GM23248 (cell line): ENCODE measurements around the gene TEAD3. TPM values are rescaled to one million over a fixed set of nuclear protein-coding genes. Genes with fewer than 3 reads are reported as not detected.

Experiments used
- DNase-seq: peaks from one replicate; pipeline ENCODE4 v3.0.0-alpha.2; 2015
- H2AFZ ChIP-seq: fragments of 200-600 bp; sonication (generic); 2 replicates; pipeline ENCODE4 v1.6.1; 2016; ENCODE audit warnings: antibody characterized with exemption
- H3F3A ChIP-seq: fragments of 200-600 bp; sonication (generic); 2 replicates; pipeline ENCODE4 v1.6.1; 2016; ENCODE audit warnings: mild to moderate bottlenecking, antibody characterized with exemption, mixed run types; ENCODE audit not compliant: insufficient read depth
- H3K27ac ChIP-seq: fragments of 200-600 bp; sonication (generic); 2 replicates; pipeline ENCODE4 v1.5.1; 2016; ENCODE audit warnings: mild to moderate bottlenecking
- H3K27me3 ChIP-seq: fragments of 200-600 bp; sonication (generic); replicated peaks from 2 replicates; pipeline ENCODE4 v1.6.1; 2016; ENCODE audit warnings: mild to moderate bottlenecking; ENCODE audit not compliant: insufficient read depth
- H3K36me3 ChIP-seq: fragments of 200-600 bp; sonication (generic); 2 replicates; pipeline ENCODE4 v1.6.1; 2016; ENCODE audit warnings: low read depth, mild to moderate bottlenecking
- H3K4me1 ChIP-seq: fragments of 200-600 bp; sonication (generic); 2 replicates; pipeline ENCODE4 v1.6.1; 2016; ENCODE audit warnings: mild to moderate bottlenecking; ENCODE audit not compliant: insufficient read depth
- H3K4me2 ChIP-seq: fragments of 200-600 bp; sonication (generic); one replicate; pipeline ENCODE4 v1.6.1; 2016; ENCODE audit warnings: mild to moderate bottlenecking; ENCODE audit not compliant: unreplicated experiment
- H3K4me3 ChIP-seq: fragments of 200-600 bp; sonication (generic); 2 replicates; pipeline ENCODE4 v1.5.1; 2016; ENCODE audit warnings: mild to moderate bottlenecking
- H3K79me2 ChIP-seq: fragments of 200-600 bp; sonication (generic); 2 replicates; pipeline ENCODE4 v1.6.1; 2016; ENCODE audit warnings: mild to moderate bottlenecking; ENCODE audit not compliant: insufficient read depth
- H3K9ac ChIP-seq: fragments of 200-600 bp; sonication (generic); 2 replicates; pipeline ENCODE4 v1.6.1; 2016; ENCODE audit warnings: mild to moderate bottlenecking
- H3K9me2 ChIP-seq: fragments of 200-600 bp; sonication (generic); 2 replicates; pipeline ENCODE4 v1.6.1; 2016; ENCODE audit warnings: mixed run types, mild to moderate bottlenecking, moderate library complexity; ENCODE audit not compliant: insufficient read depth
- H3K9me3 ChIP-seq: fragments of 200-600 bp; sonication (generic); one replicate; pipeline ENCODE4 v1.6.1; 2017; ENCODE audit warnings: low read depth
- H4K20me1 ChIP-seq: fragments of 200-600 bp; sonication (generic); 2 replicates; pipeline ENCODE4 v1.6.0; 2016; ENCODE audit not compliant: insufficient read depth
- EZH2 ChIP-seq: fragments of 200-600 bp; sonication (generic); IDR thresholded peaks from 2 replicates; pipeline ENCODE4 v1.6.1; 2018; ENCODE audit warnings: antibody characterized with exemption, mild to moderate bottlenecking; ENCODE audit not compliant: insufficient read depth, poor library complexity, severe bottlenecking
- EZH2phosphoT487 ChIP-seq: fragments of 200-600 bp; sonication (generic); IDR thresholded peaks from 2 replicates; pipeline ENCODE4 v1.6.1; 2018; ENCODE audit warnings: antibody characterized with exemption, moderate library complexity, mild to moderate bottlenecking, low read depth; ENCODE audit not compliant: insufficient read depth
- WGBS, 2 experiments: methylation state at CpG; one replicate each; pipeline ENCODE4 v1.1.6; 2015 to 2017; ENCODE audit warnings: low lambda C conversion rate in 2 of 2, low coverage in 1 of 2; ENCODE audit errors: missing lambda C conversion rate in 2 of 2; 5-methylcytosine and 5-hydroxymethylcytosine counted together
- in situ Hi-C: fragments of 300-500 bp; cut with MboI; formaldehyde crosslinking; loops from 2 replicates; pipeline ENCODE4 v1.15.0; 2020
- polyA plus RNA-seq: library from polyadenylated mRNA; unstranded; fragments of >200 nt; fragmentation: Nextera tagmentation; extraction: Ambion mirVana; gene quantifications from 2 replicates; pipeline ENCODE4 v1.2.1, GENCODE V29; 2016
- total RNA-seq: library from RNA; depleted of rRNA; stranded (reverse); fragments of >200 nt; shearing (Covaris generic); gene quantifications from 2 replicates; pipeline ENCODE4 v1.2.3, GENCODE V29; 2014

The TEAD3 gene
- total and polyA plus RNA-seq, 2 experiments from 2014 or later, result 6.9 to 10.5 TPM

DNA sequence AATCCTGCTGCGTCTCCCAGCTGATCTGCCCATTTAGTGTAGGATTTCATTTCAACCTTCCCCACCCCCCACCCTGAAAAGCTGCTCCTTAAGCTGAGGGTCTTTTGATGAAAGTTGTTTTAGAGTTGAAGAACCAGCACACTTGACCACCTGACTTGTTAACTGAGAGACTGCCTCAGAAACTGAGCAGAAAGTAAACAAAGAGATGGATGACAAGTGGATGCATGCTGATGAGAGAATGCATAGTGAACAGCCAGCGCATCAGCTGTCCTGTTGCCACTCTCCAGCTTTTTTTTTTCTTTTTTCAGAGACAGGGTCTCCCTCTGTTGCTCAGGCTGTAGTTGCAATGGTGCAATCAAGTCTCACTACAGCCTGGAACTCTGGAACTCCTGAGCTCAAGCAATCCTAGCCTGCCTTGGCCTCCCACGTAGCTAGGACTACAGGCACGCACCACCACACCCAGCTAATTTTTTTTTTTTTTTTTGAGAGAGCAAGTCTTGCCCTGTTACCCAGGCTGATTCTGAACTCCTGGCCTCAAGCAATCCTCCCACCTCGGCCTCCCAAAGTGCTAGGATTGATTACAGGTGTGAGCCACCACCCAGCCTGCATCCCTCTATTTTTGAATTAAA, 19.2 kb downstream of the TEAD3 start:
- DNase-seq, result no peak
- Histone ChIP-seq H3F3A (peaks cover 28% of the 10 kb centered on the region), H3K4me3 (no peak overlapping the region), H3K36me3 (peaks cover under 1% of the 10 kb centered on the region; the same call in 1 of the 2 replicates), H3K4me2 (no peak overlapping the region), H3K4me1 (no peaks in the 10 kb centered on the region), H3K9me2 (no peaks in the 10 kb centered on the region), H3K27me3 (no peaks in the 10 kb centered on the region), H3K27ac (no peak overlapping the region), H4K20me1 (no peaks in the 10 kb centered on the region), H2AFZ (no peak overlapping the region), H3K9ac (no peak overlapping the region), H3K9me3 (no peaks in the 10 kb centered on the region), H3K79me2 (no peaks in the 10 kb centered on the region)
- WGBS, 2 experiments, result 89 to 94% methylated on average over 5 of the region's 5 CpGs
- in situ Hi-C loops, result no loop called here
- TF ChIP-seq EZH2phosphoT487 (no peak), EZH2 (no peak)

- H3K4me1 ChIP-seq, result peaks cover 3% of the 10 kb centered on the region; the same call in 1 of the 2 replicates
- H3K4me2 ChIP-seq, result no peak overlapping the region
- in situ Hi-C loops, result no loop called here
- no peaks in the 10 kb centered on the region for H3K27me3 ChIP-seq
- no peak overlapping the region for H2AFZ ChIP-seq
- H3F3A ChIP-seq, result peaks cover 35% of the 10 kb centered on the region
- no peak overlapping the region for H3K27ac ChIP-seq
- no peak overlapping the region for H3K4me3 ChIP-seq
- no peak for TF ChIP-seq EZH2phosphoT487
- TF ChIP-seq EZH2, result no peak
- H4K20me1 ChIP-seq, result peaks cover 3% of the 10 kb centered on the region; the same call in 1 of the 2 replicates
- H3K9me3 ChIP-seq, result no peaks in the 10 kb centered on the region
- peaks cover 7% of the 10 kb centered on the region; the same call in 1 of the 2 replicates for H3K36me3 ChIP-seq
- H3K79me2 ChIP-seq, result peaks cover 1% of the 10 kb centered on the region; the same call in 1 of the 2 replicates
- DNase-seq, result no peak
- 88 to 90% methylated on average over 8 of the region's 8 CpGs for WGBS, 2 experiments
- H3K9ac ChIP-seq, result no peak overlapping the region
- H3K9me2 ChIP-seq, result no peaks in the 10 kb centered on the region
Observed at GRCh38 chr6:35477028-35477427, 19.9 kb downstream of the TEAD3 start.

- Histone ChIP-seq H3F3A (peaks cover 45% of the 10 kb centered on the region), H3K36me3 (peaks cover 17% of the 10 kb centered on the region; the same call in 1 of the 2 replicates), H3K27me3 (no peaks in the 10 kb centered on the region), H3K4me2 (no peak overlapping the region), H3K9ac (no peak overlapping the region), H3K9me3 (no peaks in the 10 kb centered on the region), H4K20me1 (peaks cover 6% of the 10 kb centered on the region; the same call in 1 of the 2 replicates), H3K9me2 (no peaks in the 10 kb centered on the region), H3K4me1 (peaks cover 8% of the 10 kb centered on the region; the same call in 1 of the 2 replicates), H3K79me2 (peaks cover 12% of the 10 kb centered on the region; the same call in 1 of the 2 replicates), H2AFZ (no peak overlapping the region), H3K4me3 (no peak overlapping the region), H3K27ac (no peak overlapping the region)
- DNase-seq, result no peak
- TF ChIP-seq EZH2 (no peak), EZH2phosphoT487 (no peak)
- in situ Hi-C loops, result no loop called here
- WGBS, 2 experiments, result 86 to 89% methylated on average over 11 to 14 of the region's 14 CpGs
Observed at GRCh38 chr6:35476004-35476403, 20.9 kb downstream of the TEAD3 start.

- no peak overlapping the region for H3K27ac ChIP-seq
- WGBS, 2 experiments, result 87 to 94% methylated on average over 4 of the region's 4 CpGs
- peaks cover 16% of the 10 kb centered on the region for H3K79me2 ChIP-seq
- no peak for TF ChIP-seq EZH2phosphoT487
- no peak overlapping the region for H3K4me2 ChIP-seq
- no peak overlapping the region for H3K4me3 ChIP-seq
- no peaks in the 10 kb centered on the region for H3K27me3 ChIP-seq
- peaks cover 49% of the 10 kb centered on the region for H3F3A ChIP-seq
- H3K36me3 ChIP-seq, result peaks cover 22% of the 10 kb centered on the region
- H3K4me1 ChIP-seq, result peaks cover 12% of the 10 kb centered on the region
- no peaks in the 10 kb centered on the region for H3K9me2 ChIP-seq
- DNase-seq, result no peak
- in situ Hi-C loops, result no loop called here
- H2AFZ ChIP-seq, result no peak overlapping the region
- H4K20me1 ChIP-seq, result peaks cover 7% of the 10 kb centered on the region; the same call in 1 of the 2 replicates
- no peak overlapping the region for H3K9ac ChIP-seq
- H3K9me3 ChIP-seq, result no peaks in the 10 kb centered on the region
Observed at GRCh38 chr6:35475573-35475972, 21.3 kb downstream of the TEAD3 start.
